Prostate gland (tissue), 2 donors: ENCODE measurements around the gene TIMM17B.

ENCODE experiments used
- POLR2A ChIP-seq: fragments of 450-650 bp; IDR thresholded peaks from one replicate; pipeline ENCODE4 v1.6.1; 2016; ENCODE audit warnings: antibody characterized with exemption, mild to moderate bottlenecking
- TF ChIP-seq, protein P1 (sequence below), 4 experiments: fragments of 200-600 bp in 2 of 4; fragments of 450-650 bp in 2 of 4; sonication (generic) in 2 of 4; IDR thresholded peaks; 1 replicate in 3 of 4; 2 replicates in 1 of 4; pipeline ENCODE4 v1.5.1; 2016 to 2019; ENCODE audit warnings: antibody characterized with exemption in 4 of 4, mild to moderate bottlenecking in 2 of 4, moderate library complexity in 2 of 4

DNA sequence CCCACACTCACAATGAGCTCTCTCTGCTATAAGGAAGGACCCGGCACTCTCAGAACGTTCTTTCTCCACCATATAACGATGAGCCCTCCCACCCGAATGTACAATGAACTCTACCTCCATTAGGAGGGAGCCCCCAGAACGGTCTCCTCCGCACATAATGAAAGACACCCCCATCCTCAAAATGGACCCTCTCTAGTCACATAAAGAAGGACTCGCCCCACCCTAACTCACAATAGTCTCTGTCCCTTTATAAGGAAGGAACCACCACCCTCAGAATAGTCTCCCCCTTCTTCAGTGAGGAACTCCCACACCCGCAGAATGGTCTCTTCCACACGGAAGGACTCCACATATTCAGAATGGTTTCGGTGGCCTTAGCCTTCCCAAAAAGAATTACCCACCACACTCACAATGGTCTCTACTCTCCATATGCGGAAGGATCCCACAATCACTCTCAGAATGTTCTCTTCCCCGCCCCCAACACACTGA, 13.4 kb upstream of the TIMM17B start:
- TF ChIP-seq, protein P1, sequence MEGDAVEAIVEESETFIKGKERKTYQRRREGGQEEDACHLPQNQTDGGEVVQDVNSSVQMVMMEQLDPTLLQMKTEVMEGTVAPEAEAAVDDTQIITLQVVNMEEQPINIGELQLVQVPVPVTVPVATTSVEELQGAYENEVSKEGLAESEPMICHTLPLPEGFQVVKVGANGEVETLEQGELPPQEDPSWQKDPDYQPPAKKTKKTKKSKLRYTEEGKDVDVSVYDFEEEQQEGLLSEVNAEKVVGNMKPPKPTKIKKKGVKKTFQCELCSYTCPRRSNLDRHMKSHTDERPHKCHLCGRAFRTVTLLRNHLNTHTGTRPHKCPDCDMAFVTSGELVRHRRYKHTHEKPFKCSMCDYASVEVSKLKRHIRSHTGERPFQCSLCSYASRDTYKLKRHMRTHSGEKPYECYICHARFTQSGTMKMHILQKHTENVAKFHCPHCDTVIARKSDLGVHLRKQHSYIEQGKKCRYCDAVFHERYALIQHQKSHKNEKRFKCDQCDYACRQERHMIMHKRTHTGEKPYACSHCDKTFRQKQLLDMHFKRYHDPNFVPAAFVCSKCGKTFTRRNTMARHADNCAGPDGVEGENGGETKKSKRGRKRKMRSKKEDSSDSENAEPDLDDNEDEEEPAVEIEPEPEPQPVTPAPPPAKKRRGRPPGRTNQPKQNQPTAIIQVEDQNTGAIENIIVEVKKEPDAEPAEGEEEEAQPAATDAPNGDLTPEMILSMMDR (IDR thresholded peaks at IDR 0.05) = no peak
- no peak for TF ChIP-seq POLR2A
